SJSA1 (cell line): ENCODE data around the gene ECM2. TPM values are rescaled to one million over a fixed set of nuclear protein-coding genes. Genes with fewer than 3 reads are reported as not detected.
A peak's percentile ranks its signal among the peaks of the same experiment; 100 is the strongest.

Experiments used
- DNase-seq, 2 experiments: peaks; one replicate each; pipeline ENCODE4 v3.0.0-alpha.2; 2015 to 2020; ENCODE audit warnings: low spot score in 2 of 2, low read depth in 1 of 2
- H3K27ac ChIP-seq: fragments of 250-450 bp; sonication (Bioruptor Pico); 2 replicates; pipeline ENCODE4 v1.5.1; 2020; ENCODE audit warnings: mild to moderate bottlenecking, moderate library complexity
- H3K27me3 ChIP-seq: fragments of 250-450 bp; sonication (Bioruptor Pico); replicated peaks from 2 replicates; pipeline ENCODE4 v1.5.1; 2020; ENCODE audit warnings: mild to moderate bottlenecking, moderate library complexity
- H3K36me3 ChIP-seq: fragments of 250-450 bp; sonication (Bioruptor Pico); 2 replicates; pipeline ENCODE4 v1.5.1; 2020; ENCODE audit warnings: mild to moderate bottlenecking
- H3K4me1 ChIP-seq: fragments of 250-450 bp; sonication (Bioruptor Pico); replicated peaks from 2 replicates; pipeline ENCODE4 v1.6.1; 2021; ENCODE audit warnings: mild to moderate bottlenecking
- H3K4me3 ChIP-seq: fragments of 250-450 bp; sonication (Bioruptor Pico); 2 replicates; pipeline ENCODE4 v1.5.1; 2020; ENCODE audit warnings: mild to moderate bottlenecking
- H3K9me3 ChIP-seq: fragments of 250-450 bp; sonication (Bioruptor Pico); replicated peaks from 2 replicates; pipeline ENCODE4 v1.5.1; 2020; ENCODE audit warnings: mild to moderate bottlenecking
- total RNA-seq: library from RNA; depleted of rRNA; stranded (reverse); fragments of >200 nt; shearing (Covaris generic); gene quantifications from 2 replicates; pipeline ENCODE4 v1.2.3, GENCODE V29; 2014

The ECM2 gene
- total RNA-seq, 1 experiment from 2014 or later: 2.2 TPM

- no peak within 1 kb of the TSS for H3K4me3 ChIP-seq
- peak within 1 kb of the TSS; percentile 43 for H3K27ac ChIP-seq
- H3K4me1 ChIP-seq: peaks cover 31% of the 10 kb centered on the region
- no peaks in the 10 kb centered on the region for H3K27me3 ChIP-seq
- no peaks in the 10 kb centered on the region for H3K36me3 ChIP-seq
- H3K9me3 ChIP-seq: no peaks in the 10 kb centered on the region
- no peak for DNase-seq
Observed at GRCh38 chr9:92482329-92482728, 53.5 kb downstream of the ECM2 start, which contains the start of gene ASPN. TSS of gene ASPN (minus strand) at chr9:92482506.

GRCh38 chr9:92480986-92481633 lies 54.7 kb downstream of the ECM2 start:
- Histone ChIP-seq H3K4me1 (peaks cover 31% of the 10 kb centered on the region), H3K27ac (peak overlapping the region; percentile 43), H3K4me3 (no peak overlapping the region), H3K27me3 (no peaks in the 10 kb centered on the region), H3K9me3 (no peaks in the 10 kb centered on the region), H3K36me3 (no peaks in the 10 kb centered on the region)
- DNase-seq: peak in 1 of 2 experiments; percentile 39

DNA sequence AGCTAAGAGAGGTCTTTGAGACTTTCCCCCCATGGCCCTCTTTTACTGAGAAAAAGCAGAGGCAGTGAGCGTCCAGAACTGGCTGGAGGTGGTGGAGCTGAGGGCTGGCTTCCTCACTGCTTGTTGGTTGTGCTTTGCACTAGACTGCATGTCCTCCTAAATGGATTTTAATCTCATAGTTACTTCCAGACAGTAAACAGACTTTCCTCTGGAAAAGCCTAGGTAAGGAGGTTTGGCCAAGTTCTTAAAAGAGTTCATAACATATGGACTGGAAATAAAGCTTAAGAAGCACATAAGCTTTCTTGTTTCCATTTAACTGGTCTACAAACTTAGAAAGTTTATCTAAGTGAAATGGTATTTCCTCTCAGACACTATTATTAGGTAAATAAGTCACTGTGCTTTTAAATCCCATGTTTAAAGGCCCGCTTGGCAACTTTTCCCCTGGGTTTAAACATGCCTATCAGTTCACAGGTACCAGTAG lies 55.5 kb downstream of the ECM2 start:
- peaks cover 31% of the 10 kb centered on the region for H3K4me1 ChIP-seq
- H3K9me3 ChIP-seq: no peaks in the 10 kb centered on the region
- H3K36me3 ChIP-seq: no peaks in the 10 kb centered on the region
- peak in 1 of 2 experiments; percentile 28 for DNase-seq
- 0 out of 2 replicates have a peak overlapping the region, but pooled peaks have one; percentile 43 for H3K27ac ChIP-seq
- no peak overlapping the region for H3K4me3 ChIP-seq
- no peaks in the 10 kb centered on the region for H3K27me3 ChIP-seq

GRCh38 chr9:92479346-92479745 lies 56.4 kb downstream of the ECM2 start:
- no peaks in the 10 kb centered on the region for H3K27me3 ChIP-seq
- H3K36me3 ChIP-seq: no peaks in the 10 kb centered on the region
- H3K9me3 ChIP-seq: no peaks in the 10 kb centered on the region
- DNase-seq: no peak
- H3K27ac ChIP-seq: no peak overlapping the region
- H3K4me3 ChIP-seq: no peak overlapping the region
- peaks cover 30% of the 10 kb centered on the region for H3K4me1 ChIP-seq

GRCh38 chr9:92478783-92479182 lies 57.0 kb downstream of the ECM2 start:
- Histone ChIP-seq H3K4me1 (peaks cover 24% of the 10 kb centered on the region), H3K9me3 (no peaks in the 10 kb centered on the region)
- DNase-seq: no peak

DNA sequence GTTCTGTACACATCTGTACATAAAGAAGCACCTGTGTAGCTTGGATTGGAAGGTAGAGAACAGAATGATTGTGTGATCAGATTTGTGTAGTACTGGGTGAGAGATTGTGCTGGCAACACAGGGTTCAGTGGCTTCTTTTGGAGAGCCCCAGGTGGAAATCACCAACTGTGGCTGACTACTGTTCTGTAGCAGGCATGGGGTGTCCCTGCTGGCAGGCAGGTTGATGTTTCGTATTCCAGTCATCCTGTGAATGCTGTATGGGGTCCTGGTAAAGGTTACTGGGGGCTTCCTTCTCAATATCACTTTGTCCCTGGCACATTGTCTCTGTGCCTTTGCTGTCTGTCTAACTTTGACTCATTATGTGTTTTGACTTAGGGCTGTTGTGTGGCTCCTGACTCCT lies 58.8 kb downstream of the ECM2 start:
- no peak overlapping the region for H3K4me3 ChIP-seq
- H3K4me1 ChIP-seq: peaks cover 19% of the 10 kb centered on the region
- DNase-seq: no peak
- H3K36me3 ChIP-seq: no peaks in the 10 kb centered on the region
- H3K27me3 ChIP-seq: no peaks in the 10 kb centered on the region
- H3K27ac ChIP-seq: no peak overlapping the region
- no peaks in the 10 kb centered on the region for H3K9me3 ChIP-seq

More at GRCh38 chr9:92478783-92479182, 57.0 kb downstream of the ECM2 start:
- Histone ChIP-seq H3K4me3 (no peak overlapping the region), H3K27me3 (no peaks in the 10 kb centered on the region), H3K36me3 (no peaks in the 10 kb centered on the region), H3K27ac (no peak overlapping the region)

GRCh38 chr9:92474587-92474986 lies 61.2 kb downstream of the ECM2 start:
- Histone ChIP-seq H3K4me3 (no peak overlapping the region), H3K4me1 (no peaks in the 10 kb centered on the region; the same call in none of the 2 replicates), H3K27ac (no peak overlapping the region), H3K9me3 (no peaks in the 10 kb centered on the region), H3K36me3 (no peaks in the 10 kb centered on the region), H3K27me3 (no peaks in the 10 kb centered on the region)
- DNase-seq: no peak

- no peak overlapping the region for H3K27ac ChIP-seq
- no peaks in the 10 kb centered on the region for H3K27me3 ChIP-seq
- peaks cover 16% of the 10 kb centered on the region for H3K4me1 ChIP-seq
- H3K9me3 ChIP-seq: no peaks in the 10 kb centered on the region
- H3K36me3 ChIP-seq: no peaks in the 10 kb centered on the region
- no peak overlapping the region for H3K4me3 ChIP-seq
- no peak for DNase-seq
Observed at GRCh38 chr9:92468206-92468605, 67.6 kb downstream of the ECM2 start.

- Histone ChIP-seq H3K36me3 (no peaks in the 10 kb centered on the region), H3K27me3 (no peaks in the 10 kb centered on the region), H3K27ac (no peak overlapping the region), H3K9me3 (no peaks in the 10 kb centered on the region), H3K4me3 (no peak overlapping the region), H3K4me1 (peaks cover 16% of the 10 kb centered on the region)
- no peak for DNase-seq
Observed at GRCh38 chr9:92467511-92467910, 68.3 kb downstream of the ECM2 start.

- Histone ChIP-seq H3K36me3 (no peaks in the 10 kb centered on the region), H3K27ac (no peak overlapping the region), H3K27me3 (no peaks in the 10 kb centered on the region), H3K4me1 (peaks cover 16% of the 10 kb centered on the region), H3K9me3 (no peaks in the 10 kb centered on the region), H3K4me3 (no peak overlapping the region)
- DNase-seq: no peak
Observed at GRCh38 chr9:92467041-92467440, 68.7 kb downstream of the ECM2 start.

DNA sequence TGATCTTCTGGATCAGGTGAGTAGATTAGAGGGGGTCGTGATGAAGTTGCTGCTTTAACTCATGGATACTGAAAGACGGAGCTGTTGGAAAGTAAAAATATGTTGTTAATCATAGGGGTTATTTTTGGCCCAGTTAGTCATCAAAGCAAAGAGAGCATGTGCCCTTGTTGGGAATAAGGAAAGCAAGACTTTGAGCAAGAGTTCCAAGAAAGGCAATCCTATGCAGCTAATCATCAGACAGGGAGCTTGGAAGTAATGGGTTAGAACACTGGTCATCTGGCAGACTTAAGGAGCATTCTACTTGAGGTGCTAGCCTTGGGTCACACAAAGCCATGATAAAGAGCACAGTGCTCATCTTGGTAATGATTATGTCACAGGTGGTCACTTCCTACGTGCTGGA lies 71.8 kb downstream of the ECM2 start:
- DNase-seq: peak in 1 of 2 experiments; percentile 34
- Histone ChIP-seq H3K36me3 (no peaks in the 10 kb centered on the region), H3K27ac (peak overlapping the region; percentile 22; the same call in 1 of the 2 replicates), H3K27me3 (no peaks in the 10 kb centered on the region), H3K4me3 (no peak overlapping the region), H3K4me1 (peaks cover 16% of the 10 kb centered on the region), H3K9me3 (no peaks in the 10 kb centered on the region)

GRCh38 chr9:92463387-92463786 lies 72.4 kb downstream of the ECM2 start:
- Histone ChIP-seq H3K4me3 (no peak overlapping the region), H3K27ac (no peak overlapping the region), H3K4me1 (peaks cover 16% of the 10 kb centered on the region), H3K36me3 (no peaks in the 10 kb centered on the region), H3K9me3 (no peaks in the 10 kb centered on the region), H3K27me3 (no peaks in the 10 kb centered on the region)
- DNase-seq: no peak

- Histone ChIP-seq H3K27ac (no peak overlapping the region), H3K4me3 (no peak overlapping the region), H3K36me3 (no peaks in the 10 kb centered on the region), H3K27me3 (no peaks in the 10 kb centered on the region), H3K9me3 (no peaks in the 10 kb centered on the region), H3K4me1 (no peaks in the 10 kb centered on the region)
- DNase-seq: no peak
Observed at GRCh38 chr9:92457576-92457975, 78.2 kb downstream of the ECM2 start.

DNA sequence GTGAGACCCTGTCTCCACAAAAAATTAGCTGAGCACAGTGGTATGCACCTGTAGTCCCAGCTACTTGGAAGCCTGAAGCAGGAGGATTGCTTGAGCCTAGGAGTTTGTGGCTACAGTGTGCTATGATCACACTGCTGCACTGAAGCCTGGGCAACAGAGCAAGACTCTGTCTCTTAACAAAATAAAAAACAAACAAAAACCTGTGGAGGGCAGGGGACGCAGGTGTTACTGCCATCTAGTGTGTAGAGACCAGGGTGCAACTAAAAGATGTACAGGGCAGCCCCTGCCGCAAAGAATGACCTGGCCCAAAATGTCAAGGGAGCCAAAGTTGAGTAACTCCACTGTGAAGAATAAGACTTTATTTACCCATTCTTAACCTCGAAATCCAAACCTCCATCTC lies 80.6 kb downstream of the ECM2 start:
- Histone ChIP-seq H3K4me1 (no peaks in the 10 kb centered on the region), H3K36me3 (no peaks in the 10 kb centered on the region), H3K4me3 (no peak overlapping the region), H3K27ac (no peak overlapping the region), H3K9me3 (no peaks in the 10 kb centered on the region), H3K27me3 (no peaks in the 10 kb centered on the region)
- no peak for DNase-seq

- Histone ChIP-seq H3K27me3 (no peaks in the 10 kb centered on the region), H3K4me3 (no peak overlapping the region), H3K36me3 (no peaks in the 10 kb centered on the region), H3K4me1 (no peaks in the 10 kb centered on the region), H3K9me3 (no peaks in the 10 kb centered on the region), H3K27ac (no peak overlapping the region)
- no peak for DNase-seq
Observed at GRCh38 chr9:92446536-92446935, 89.3 kb downstream of the ECM2 start.
